ENCODE data around the gene DCST1. TPM values are rescaled to one million over a fixed set of nuclear protein-coding genes. Genes with fewer than 3 reads are reported as not detected.

The DCST1 gene
- total RNA-seq, 4 donors from 2014 or later, result 0.42 TPM; not detected in 3

GRCh38 chr1:155040358-155041093, 6.9 kb downstream of the DCST1 start:
- no peak for TF ChIP-seq POLR2AphosphoS5 (IDR thresholded peaks at IDR 0.05)
- DNase-seq (ENCODE audit: extremely low spot score), result no peak
- Histone ChIP-seq H3K4me1 (peaks cover 9 to 22% (median 21%) of the 10 kb centered on the region in 4 donors), H3K27ac (replicated peaks in 1 of 4) (no peak overlapping the region), H3K4me3 (no peak overlapping the region), H3K9me3 (no peaks in the 10 kb centered on the region), H3K36me3 (no peaks in the 10 kb centered on the region), H3K27me3 (no peaks in the 10 kb centered on the region)
- WGBS, result 91% methylated on average over 14 of the region's 14 CpGs
- intact Hi-C loops (cut with DNase I), result no loop called here

- DNase-seq (ENCODE audit: extremely low spot score), result no peak
- Histone ChIP-seq H3K9me3 (no peaks in the 10 kb centered on the region), H3K27me3 (no peaks in the 10 kb centered on the region), H3K4me1 (peaks cover 9 to 22% (median 20%) of the 10 kb centered on the region in 4 donors), H3K27ac (replicated peaks in 1 of 4) (no peak overlapping the region), H3K36me3 (no peaks in the 10 kb centered on the region), H3K4me3 (no peak overlapping the region)
- intact Hi-C loops (cut with DNase I), result no loop called here
- TF ChIP-seq EP300 (IDR thresholded peaks at IDR 0.05) (no peak), POLR2A (IDR thresholded peaks at IDR 0.05; ENCODE audit: low read depth) (no peak), POLR2AphosphoS5 (IDR thresholded peaks at IDR 0.05) (no peak), CTCF (IDR thresholded peaks at IDR 0.05) (no peak)
- 85% methylated on average over 5 of the region's 5 CpGs for WGBS
Observed at GRCh38 chr1:155042789-155043188, 9.2 kb downstream of the DCST1 start.

- no peaks in the 10 kb centered on the region for H3K9me3 ChIP-seq
- H3K4me1 ChIP-seq, result peaks cover 9 to 22% (median 19%) of the 10 kb centered on the region in 4 donors
- H3K4me3 ChIP-seq, result no peak overlapping the region
- 82% methylated on average over 12 of the region's 12 CpGs for WGBS
- H3K27me3 ChIP-seq, result no peaks in the 10 kb centered on the region
- TF ChIP-seq CTCF (IDR thresholded peaks at IDR 0.05), result no peak
- TF ChIP-seq POLR2A (IDR thresholded peaks at IDR 0.05; ENCODE audit: low read depth), result no peak
- TF ChIP-seq POLR2AphosphoS5 (IDR thresholded peaks at IDR 0.05), result no peak
- no peak for TF ChIP-seq EP300 (IDR thresholded peaks at IDR 0.05)
- no peak overlapping the region for H3K27ac ChIP-seq (replicated peaks in 1 of 4)
- no peak for DNase-seq (ENCODE audit: extremely low spot score)
- intact Hi-C loops (cut with DNase I), result no loop called here
- no peaks in the 10 kb centered on the region for H3K36me3 ChIP-seq
Observed at GRCh38 chr1:155043301-155043702, 9.7 kb downstream of the DCST1 start.

GRCh38 chr1:155043793-155044192, 10.2 kb downstream of the DCST1 start:
- no peak for DNase-seq (ENCODE audit: extremely low spot score)
- TF ChIP-seq POLR2A (IDR thresholded peaks at IDR 0.05; ENCODE audit: low read depth) (no peak), CTCF (IDR thresholded peaks at IDR 0.05) (no peak), EP300 (IDR thresholded peaks at IDR 0.05) (no peak), POLR2AphosphoS5 (IDR thresholded peaks at IDR 0.05) (no peak)
- 81% methylated on average over 3 of the region's 3 CpGs for WGBS

GRCh38 chr1:155044365-155044764, 10.7 kb downstream of the DCST1 start:
- Histone ChIP-seq H3K4me1 (peaks cover 5 to 13% (median 11%) of the 10 kb centered on the region in 4 donors), H3K27me3 (no peaks in the 10 kb centered on the region), H3K9me3 (no peaks in the 10 kb centered on the region), H3K27ac (replicated peaks in 1 of 4) (no peak overlapping the region), H3K36me3 (no peaks in the 10 kb centered on the region), H3K4me3 (no peak overlapping the region)
- intact Hi-C loops (cut with DNase I), result loop anchor here (2.0 kb wide), 1 partner anchor 40 kb away; no protein-coding TSS in a partner anchor
- TF ChIP-seq CTCF (IDR thresholded peaks at IDR 0.05) (no peak), POLR2AphosphoS5 (IDR thresholded peaks at IDR 0.05) (no peak), POLR2A (IDR thresholded peaks at IDR 0.05; ENCODE audit: low read depth) (no peak), EP300 (IDR thresholded peaks at IDR 0.05) (no peak)
- DNase-seq (ENCODE audit: extremely low spot score), result no peak
- WGBS, result 95% methylated on average over 6 of the region's 6 CpGs

More at GRCh38 chr1:155043793-155044192, 10.2 kb downstream of the DCST1 start:
- Histone ChIP-seq H3K27me3 (no peaks in the 10 kb centered on the region), H3K4me1 (peaks cover 8 to 17% (median 14%) of the 10 kb centered on the region in 4 donors), H3K27ac (replicated peaks in 1 of 4) (no peak overlapping the region), H3K36me3 (no peaks in the 10 kb centered on the region), H3K9me3 (no peaks in the 10 kb centered on the region), H3K4me3 (no peak overlapping the region)
- intact Hi-C loops (cut with DNase I), result loop anchor here (2.0 kb wide), 1 partner anchor 41 kb away; no protein-coding TSS in a partner anchor

All from esophagus muscularis mucosa (tissue), 4 donors.